Rectal smooth muscle tissue (tissue), 1 donor: ENCODE results near the gene SLC41A3.
A peak's percentile ranks its signal among the peaks of the same experiment; 100 is the strongest.

Source experiments
- H3K27ac ChIP-seq: one replicate; pipeline ENCODE4 v1.7.0; 2013; ENCODE audit warnings: low read depth, low read length, inconsistent platforms
- H3K27me3 ChIP-seq: one replicate; pipeline ENCODE4 v1.7.0; 2013; ENCODE audit warnings: low read length; ENCODE audit not compliant: control insufficient read depth, insufficient read depth
- H3K36me3 ChIP-seq: one replicate; pipeline ENCODE4 v1.7.0; 2013; ENCODE audit warnings: low read length; ENCODE audit not compliant: control insufficient read depth, insufficient read depth
- H3K4me1 ChIP-seq: one replicate; pipeline ENCODE4 v1.7.0; 2013; ENCODE audit warnings: low read length; ENCODE audit not compliant: control insufficient read depth, insufficient read depth
- H3K4me3 ChIP-seq: one replicate; pipeline ENCODE4 v1.7.0; 2013; ENCODE audit warnings: low read length
- H3K9ac ChIP-seq: one replicate; pipeline ENCODE4 v1.7.0; 2013; ENCODE audit warnings: low read length

The SLC41A3 gene

DNA sequence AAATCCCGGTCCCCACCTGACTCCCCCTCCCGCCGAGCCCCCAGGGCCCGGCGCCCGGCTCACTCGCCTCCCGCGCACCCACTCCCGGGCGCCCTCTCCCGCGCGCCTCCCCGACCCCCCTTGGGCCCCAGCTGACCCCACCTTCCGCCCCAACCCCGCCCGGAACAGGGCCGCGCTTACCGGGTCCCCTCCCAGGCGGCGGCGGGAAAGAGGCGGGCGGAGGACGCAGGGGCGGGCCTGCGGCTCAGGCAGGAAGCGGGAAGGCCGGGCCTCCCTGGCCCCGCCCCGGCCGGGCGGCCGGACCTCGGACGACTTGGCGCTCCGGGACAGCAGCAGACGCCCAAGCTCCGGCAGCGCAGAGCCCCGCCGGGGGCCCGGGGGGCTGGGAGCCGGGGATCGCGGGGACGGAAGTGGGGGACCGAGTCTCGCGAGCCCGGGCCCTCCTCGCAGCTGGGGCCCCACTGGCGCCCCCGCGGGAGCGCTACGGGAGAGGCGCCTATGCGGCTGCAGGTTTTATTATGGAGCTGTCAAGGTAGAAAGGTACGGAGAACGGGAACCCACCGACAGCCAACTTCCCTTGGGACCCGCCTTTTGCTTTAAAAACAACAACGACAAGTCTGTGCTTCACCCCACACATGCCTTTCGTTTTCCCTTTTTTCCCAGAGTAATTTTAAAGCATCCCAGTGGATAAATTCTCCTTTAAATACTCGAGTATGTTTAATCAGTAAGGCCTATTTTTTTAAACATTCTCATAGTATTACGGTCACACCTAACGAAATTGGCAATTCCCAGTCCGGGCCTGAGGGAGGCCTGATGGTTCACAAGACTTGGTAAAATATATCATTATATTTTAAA is at the start of gene SLC41A3:
Gene SLC41A3, minus strand, starts transcription at position 212 of the 855 bp plus-strand sequence. CDS start 15,905 bp downstream, outside the sequence.
- Histone ChIP-seq H3K36me3 (no peaks in the 10 kb centered on the region), H3K4me1 (peaks cover 7% of the 10 kb centered on the region), H3K4me3 (peak within 1 kb of the TSS; percentile 84), H3K27me3 (no peaks in the 10 kb centered on the region), H3K9ac (peak within 1 kb of the TSS; percentile 62), H3K27ac (peak within 1 kb of the TSS; percentile 75)

DNA sequence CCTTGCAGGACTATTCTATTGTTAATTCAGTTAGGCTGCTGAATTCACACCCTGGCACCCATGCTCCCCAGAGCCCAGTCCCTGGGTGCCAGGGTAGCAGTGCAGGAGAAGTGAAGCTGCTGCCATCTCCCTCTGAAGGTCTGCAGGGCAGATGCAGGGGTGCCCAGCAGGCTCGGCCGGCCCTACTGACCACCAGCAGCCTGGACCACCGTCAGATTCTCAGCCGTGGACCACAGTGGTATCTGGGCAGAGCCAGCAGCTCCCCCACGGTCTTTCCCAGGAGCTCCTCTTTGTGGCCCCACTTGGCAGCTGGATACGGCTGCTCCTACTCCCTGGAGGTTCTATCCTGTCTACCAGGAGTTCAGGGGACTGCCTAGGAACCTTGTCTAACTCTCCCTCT is 49.7 kb upstream of the SLC41A3 start:
- H3K36me3 ChIP-seq: no peaks in the 10 kb centered on the region
- H3K4me3 ChIP-seq: no peak overlapping the region
- peaks cover 3% of the 10 kb centered on the region for H3K27me3 ChIP-seq
- H3K4me1 ChIP-seq: no peaks in the 10 kb centered on the region
- no peak overlapping the region for H3K9ac ChIP-seq
- no peak overlapping the region for H3K27ac ChIP-seq

GRCh38 chr3:126132751-126133511 is 49.0 kb upstream of the SLC41A3 start:
- Histone ChIP-seq H3K36me3 (no peaks in the 10 kb centered on the region), H3K9ac (no peak overlapping the region), H3K27ac (no peak overlapping the region), H3K27me3 (peaks cover 3% of the 10 kb centered on the region), H3K4me3 (no peak overlapping the region), H3K4me1 (no peaks in the 10 kb centered on the region)

GRCh38 chr3:126131881-126132750 is 48.2 kb upstream of the SLC41A3 start:
- Histone ChIP-seq H3K36me3 (no peaks in the 10 kb centered on the region), H3K4me3 (no peak overlapping the region), H3K27me3 (peaks cover 3% of the 10 kb centered on the region), H3K9ac (no peak overlapping the region), H3K4me1 (no peaks in the 10 kb centered on the region), H3K27ac (no peak overlapping the region)

DNA sequence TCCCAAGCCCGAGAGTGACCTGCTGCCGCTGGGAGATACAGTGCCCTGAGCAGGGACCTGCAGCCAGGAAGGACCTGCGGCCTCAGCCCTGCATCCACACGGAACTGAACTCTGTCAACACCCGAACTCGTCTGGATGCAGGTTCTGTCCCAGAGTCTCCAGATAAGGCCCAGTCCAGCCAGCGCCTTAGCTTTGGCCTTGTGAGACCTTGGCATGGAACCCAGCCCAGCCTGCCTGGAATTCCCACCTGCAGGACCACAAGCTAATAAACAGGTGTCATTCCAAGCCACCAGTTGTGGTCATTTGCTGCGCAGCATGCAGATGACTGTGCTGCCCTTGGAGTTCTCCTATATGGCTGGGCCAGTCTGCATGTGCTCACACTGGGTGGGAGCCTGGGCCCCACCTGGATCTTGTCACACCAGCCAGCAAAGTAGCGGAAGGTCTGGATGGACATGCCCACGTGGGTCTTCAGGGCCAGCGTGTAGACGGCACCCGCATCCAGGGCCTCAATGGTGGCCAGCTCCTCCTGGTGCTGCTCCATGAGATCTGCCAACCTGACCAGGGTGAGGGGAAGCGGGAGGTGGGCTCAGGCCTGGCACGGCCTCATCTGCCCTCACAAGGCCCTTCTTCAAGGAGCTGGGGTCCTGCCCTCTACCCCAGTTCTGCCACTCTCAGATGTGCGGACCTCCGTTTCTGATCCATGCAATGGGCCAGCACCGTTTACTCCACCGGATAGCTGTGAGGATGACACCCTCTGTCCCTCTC is 47.2 kb upstream of the SLC41A3 start:
- no peak overlapping the region for H3K4me3 ChIP-seq
- no peaks in the 10 kb centered on the region for H3K4me1 ChIP-seq
- no peak overlapping the region for H3K27ac ChIP-seq
- peaks cover 3% of the 10 kb centered on the region for H3K27me3 ChIP-seq
- no peaks in the 10 kb centered on the region for H3K36me3 ChIP-seq
- H3K9ac ChIP-seq: no peak overlapping the region

- Histone ChIP-seq H3K36me3 (no peaks in the 10 kb centered on the region), H3K27me3 (no peaks in the 10 kb centered on the region), H3K4me3 (no peak overlapping the region), H3K27ac (no peak overlapping the region), H3K4me1 (no peaks in the 10 kb centered on the region), H3K9ac (no peak overlapping the region)
These were observed 46.3 kb upstream of the SLC41A3 start for GRCh38 chr3:126130081-126130855.

DNA sequence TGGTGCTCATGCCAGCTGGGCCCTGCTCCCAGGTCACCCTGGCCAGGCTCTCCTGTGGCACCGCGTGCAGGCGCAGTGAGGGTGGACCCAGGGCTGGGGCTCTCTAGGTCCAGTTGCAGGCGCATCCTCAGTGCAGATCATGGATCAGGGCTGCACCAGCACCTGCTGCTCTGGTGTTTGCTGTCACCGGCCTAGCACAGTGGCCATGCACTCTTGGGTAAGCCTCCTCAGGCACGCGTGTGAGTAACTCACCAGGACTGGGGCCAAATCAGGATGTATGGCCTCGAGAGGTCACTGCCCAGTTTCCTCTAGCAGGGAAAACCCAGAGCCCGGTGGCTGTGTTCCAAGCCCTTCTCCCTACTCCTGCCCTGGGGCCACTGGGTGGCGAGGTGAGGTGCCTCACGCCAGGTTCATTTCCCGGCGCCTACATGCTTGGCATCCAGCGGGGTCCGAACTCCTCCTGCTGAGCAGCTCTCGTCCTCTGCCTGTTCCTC is 45.5 kb upstream of the SLC41A3 start:
- H3K27me3 ChIP-seq: no peaks in the 10 kb centered on the region
- no peaks in the 10 kb centered on the region for H3K4me1 ChIP-seq
- H3K9ac ChIP-seq: no peak overlapping the region
- no peaks in the 10 kb centered on the region for H3K36me3 ChIP-seq
- no peak overlapping the region for H3K4me3 ChIP-seq
- no peak overlapping the region for H3K27ac ChIP-seq

DNA sequence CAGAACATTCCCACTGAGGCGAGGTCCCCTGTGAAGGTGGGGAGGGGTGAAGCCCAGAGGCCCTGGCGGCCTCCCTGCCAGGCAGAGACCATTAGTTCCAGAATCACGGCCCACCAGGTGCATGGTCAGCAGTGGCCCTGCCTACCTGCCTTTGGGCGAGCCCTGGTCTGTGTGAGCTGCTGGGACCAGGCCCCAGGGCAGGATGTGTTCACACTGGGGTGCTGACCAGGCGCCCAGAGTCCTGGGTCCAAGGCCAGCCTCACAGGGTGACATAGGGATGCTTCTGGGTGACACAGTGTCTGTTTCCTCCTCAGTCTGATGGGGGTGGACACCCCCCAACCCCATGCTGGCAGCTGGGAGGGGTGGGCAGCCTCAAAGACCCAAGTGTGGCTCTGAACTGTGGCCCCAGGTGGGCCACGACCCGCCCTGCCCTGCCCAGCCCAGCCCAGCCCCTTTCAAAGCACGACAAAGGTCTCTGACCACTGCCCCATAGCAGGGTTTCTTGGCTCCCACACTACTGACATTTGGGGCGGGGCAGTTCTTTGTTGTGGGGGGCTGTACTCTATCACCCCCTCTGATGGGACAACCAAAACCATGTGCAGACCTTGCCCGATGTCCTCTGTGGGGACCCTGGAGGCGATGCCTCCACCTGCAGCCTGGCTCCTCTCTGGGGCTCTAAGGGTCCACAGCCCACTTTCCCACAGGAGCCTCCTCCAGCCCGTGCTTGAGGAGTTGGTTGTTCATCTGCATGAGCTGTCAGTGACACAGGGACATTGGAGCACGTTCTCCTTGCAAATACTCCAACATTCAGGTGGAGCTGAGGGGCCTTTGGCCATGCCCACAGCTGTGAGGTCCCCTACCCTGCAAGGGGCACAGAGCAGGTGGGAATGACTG is 44.8 kb upstream of the SLC41A3 start:
- Histone ChIP-seq H3K36me3 (no peaks in the 10 kb centered on the region), H3K4me1 (no peaks in the 10 kb centered on the region), H3K9ac (no peak overlapping the region), H3K4me3 (no peak overlapping the region), H3K27me3 (no peaks in the 10 kb centered on the region), H3K27ac (no peak overlapping the region)

DNA sequence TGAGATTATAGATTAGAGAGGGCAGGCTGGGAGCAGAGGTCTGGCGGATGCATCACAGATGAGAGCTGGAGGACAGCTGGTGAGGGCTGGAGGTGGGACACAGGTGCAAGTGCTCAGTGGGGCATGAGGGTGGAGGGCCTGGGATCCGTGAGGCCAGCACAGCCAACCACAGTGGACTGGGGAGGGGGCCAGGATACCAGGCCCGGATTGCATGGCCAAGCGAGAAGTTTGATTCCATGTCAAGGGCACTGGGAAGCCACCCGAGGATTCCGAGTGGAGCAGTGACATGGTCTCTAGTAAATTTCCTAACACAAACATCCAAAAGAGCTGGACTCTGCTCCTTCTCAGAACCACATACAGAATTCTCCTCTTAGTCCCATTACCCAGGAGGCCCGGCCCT is 44.0 kb upstream of the SLC41A3 start:
- Histone ChIP-seq H3K27me3 (no peaks in the 10 kb centered on the region), H3K4me1 (no peaks in the 10 kb centered on the region), H3K27ac (no peak overlapping the region), H3K4me3 (no peak overlapping the region), H3K9ac (no peak overlapping the region), H3K36me3 (no peaks in the 10 kb centered on the region)

DNA sequence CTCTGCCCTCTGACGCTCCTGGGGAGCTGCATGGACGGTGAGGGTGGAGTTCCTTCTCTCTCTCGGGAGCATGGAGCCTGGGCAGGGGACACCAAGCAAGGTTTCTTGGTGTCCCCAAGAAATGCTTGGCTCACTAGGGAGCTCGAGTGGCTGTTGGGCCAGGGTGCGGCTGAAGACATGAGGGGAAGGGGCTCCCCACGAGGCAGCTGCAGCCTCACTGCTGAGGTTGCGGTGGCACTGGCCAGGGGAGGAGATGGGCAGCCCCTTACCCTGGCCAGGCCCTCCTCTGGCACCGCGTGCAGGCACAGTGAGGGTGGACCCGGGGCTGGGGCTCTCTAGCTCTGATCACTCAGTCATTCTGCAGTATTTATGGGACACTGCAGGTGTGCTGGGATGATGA is 43.5 kb upstream of the SLC41A3 start:
- Histone ChIP-seq H3K4me1 (no peaks in the 10 kb centered on the region), H3K27me3 (no peaks in the 10 kb centered on the region), H3K27ac (no peak overlapping the region), H3K9ac (no peak overlapping the region), H3K36me3 (no peaks in the 10 kb centered on the region), H3K4me3 (no peak overlapping the region)
